HAP-1 (cell line): ENCODE measurements around the gene AKIRIN2.
"Not testable (repeated sequence)": the region's sequence is repeated elsewhere in the genome, so short reads cannot be mapped to it uniquely, and the experiment has no call there.

Experiments
- DNase-seq, 2 experiments: peaks; one replicate each; pipeline ENCODE4 v3.0.0-alpha.2; 2016 to 2020; ENCODE audit warnings: low spot score in 2 of 2
- H3K27me3 ChIP-seq: fragments of 250-450 bp; sonication (Bioruptor Pico); 2 replicates; pipeline ENCODE4 v1.5.1; 2020; ENCODE audit warnings: low read depth, mild to moderate bottlenecking, moderate library complexity
- H3K36me3 ChIP-seq: fragments of 250-450 bp; sonication (Bioruptor Pico); replicated peaks from 2 replicates; pipeline ENCODE4 v1.5.1; 2020; ENCODE audit warnings: mild to moderate bottlenecking
- H3K4me1 ChIP-seq: fragments of 250-450 bp; sonication (Bioruptor Pico); 2 replicates; pipeline ENCODE4 v1.5.1; 2020; ENCODE audit warnings: mild to moderate bottlenecking
- H3K4me3 ChIP-seq: fragments of 250-450 bp; sonication (Bioruptor Pico); 2 replicates; pipeline ENCODE4 v1.5.1; 2020; ENCODE audit warnings: mild to moderate bottlenecking, moderate library complexity
- H3K9me3 ChIP-seq: fragments of 250-450 bp; sonication (Bioruptor Pico); 2 replicates; pipeline ENCODE4 v1.5.1; 2020; ENCODE audit warnings: mild to moderate bottlenecking, moderate library complexity
- in situ Hi-C: fragments of 300-500 bp; cut with MboI; formaldehyde crosslinking; loops from 3 replicates; pipeline ENCODE4 v1.14.3; 2020; ENCODE audit warnings: low sequenced_read_pairs, inconsistent platforms, mixed read lengths

AKIRIN2 gene

GRCh38 chr6:87687893-87688292 is 14.1 kb downstream of the AKIRIN2 start:
- H3K36me3 ChIP-seq, DNase-seq, H3K4me1 ChIP-seq, in situ Hi-C loops, H3K9me3 ChIP-seq, H3K4me3 ChIP-seq, H3K27me3 ChIP-seq: not testable (repeated sequence)

GRCh38 chr6:87687296-87687695 is 14.7 kb downstream of the AKIRIN2 start:
- Histone ChIP-seq H3K27me3 (no peaks in the 10 kb centered on the region), H3K9me3 (no peaks in the 10 kb centered on the region), H3K4me3 (no peak overlapping the region), H3K4me1 (peaks cover 10% of the 10 kb centered on the region), H3K36me3 (no peaks in the 10 kb centered on the region)
- no peak for DNase-seq
- in situ Hi-C loops = no loop called here

GRCh38 chr6:87686636-87687205 is 15.3 kb downstream of the AKIRIN2 start:
- peaks cover 16% of the 10 kb centered on the region for H3K4me1 ChIP-seq
- H3K9me3 ChIP-seq, H3K4me3 ChIP-seq, in situ Hi-C loops, H3K27me3 ChIP-seq, H3K36me3 ChIP-seq, DNase-seq: not testable (repeated sequence)

- Histone ChIP-seq H3K9me3 (no peaks in the 10 kb centered on the region), H3K36me3 (peaks cover 13% of the 10 kb centered on the region), H3K4me1 (peaks cover 21% of the 10 kb centered on the region), H3K4me3 (no peak overlapping the region), H3K27me3 (no peaks in the 10 kb centered on the region)
- in situ Hi-C loops = no loop called here
- no peak for DNase-seq
These were observed 17.0 kb downstream of the AKIRIN2 start for GRCh38 chr6:87684895-87685654.

- peaks cover 21% of the 10 kb centered on the region for H3K4me1 ChIP-seq
- peaks cover 21% of the 10 kb centered on the region for H3K36me3 ChIP-seq
- in situ Hi-C loops = no loop called here
- no peaks in the 10 kb centered on the region for H3K27me3 ChIP-seq
- no peaks in the 10 kb centered on the region for H3K9me3 ChIP-seq
- no peak for DNase-seq
- no peak overlapping the region for H3K4me3 ChIP-seq
These were observed 18.1 kb downstream of the AKIRIN2 start for GRCh38 chr6:87683890-87684289.

GRCh38 chr6:87682310-87682709 is 19.7 kb downstream of the AKIRIN2 start:
- no peak overlapping the region for H3K4me3 ChIP-seq
- peaks cover 36% of the 10 kb centered on the region for H3K36me3 ChIP-seq
- in situ Hi-C loops = no loop called here
- DNase-seq = no peak
- peaks cover 21% of the 10 kb centered on the region for H3K4me1 ChIP-seq
- no peaks in the 10 kb centered on the region for H3K27me3 ChIP-seq
- no peaks in the 10 kb centered on the region for H3K9me3 ChIP-seq

- no peak for DNase-seq
- Histone ChIP-seq H3K4me1 (peaks cover 6% of the 10 kb centered on the region; the same call in 1 of the 2 replicates), H3K9me3 (no peaks in the 10 kb centered on the region), H3K4me3 (no peak overlapping the region), H3K27me3 (no peaks in the 10 kb centered on the region), H3K36me3 (peaks cover 59% of the 10 kb centered on the region)
- in situ Hi-C loops = no loop called here
These were observed 26.9 kb downstream of the AKIRIN2 start for GRCh38 chr6:87675004-87675681.

- peaks cover 58% of the 10 kb centered on the region for H3K36me3 ChIP-seq
- in situ Hi-C loops = no loop called here
These were observed 27.7 kb downstream of the AKIRIN2 start for GRCh38 chr6:87674290-87674689.

GRCh38 chr6:87673237-87673636 is 28.8 kb downstream of the AKIRIN2 start:
- DNase-seq = no peak
- Histone ChIP-seq H3K27me3 (no peaks in the 10 kb centered on the region), H3K4me1 (peaks cover 6% of the 10 kb centered on the region; the same call in 1 of the 2 replicates), H3K36me3 (peaks cover 62% of the 10 kb centered on the region), H3K4me3 (no peak overlapping the region), H3K9me3 (no peaks in the 10 kb centered on the region)
- in situ Hi-C loops = no loop called here

More at GRCh38 chr6:87674290-87674689, 27.7 kb downstream of the AKIRIN2 start:
- H3K9me3 ChIP-seq = no peaks in the 10 kb centered on the region
- H3K27me3 ChIP-seq = no peaks in the 10 kb centered on the region
- peaks cover 6% of the 10 kb centered on the region; the same call in 1 of the 2 replicates for H3K4me1 ChIP-seq
- H3K4me3 ChIP-seq = no peak overlapping the region
- no peak for DNase-seq

GRCh38 chr6:87672641-87673040 is 29.4 kb downstream of the AKIRIN2 start:
- Histone ChIP-seq H3K9me3 (no peaks in the 10 kb centered on the region), H3K36me3 (peaks cover 60% of the 10 kb centered on the region), H3K4me1 (peaks cover 6% of the 10 kb centered on the region; the same call in 1 of the 2 replicates), H3K27me3 (no peaks in the 10 kb centered on the region), H3K4me3 (no peak overlapping the region)
- no peak for DNase-seq
- in situ Hi-C loops = no loop called here

GRCh38 chr6:87671555-87672029 is 30.4 kb downstream of the AKIRIN2 start:
- H3K36me3 ChIP-seq = peaks cover 64% of the 10 kb centered on the region
- no peak for DNase-seq
- no peaks in the 10 kb centered on the region for H3K27me3 ChIP-seq
- in situ Hi-C loops = no loop called here
- peaks cover 6% of the 10 kb centered on the region; the same call in 1 of the 2 replicates for H3K4me1 ChIP-seq
- no peaks in the 10 kb centered on the region for H3K9me3 ChIP-seq
- no peak overlapping the region for H3K4me3 ChIP-seq

GRCh38 chr6:87670707-87671106 is 31.3 kb downstream of the AKIRIN2 start:
- H3K4me3 ChIP-seq = no peak overlapping the region
- in situ Hi-C loops = no loop called here

GRCh38 chr6:87669051-87669450 is 33.0 kb downstream of the AKIRIN2 start:
- H3K9me3 ChIP-seq = no peaks in the 10 kb centered on the region
- in situ Hi-C loops = no loop called here
- H3K27me3 ChIP-seq = no peaks in the 10 kb centered on the region
- H3K4me3 ChIP-seq = no peak overlapping the region
- DNase-seq = no peak
- peaks cover 67% of the 10 kb centered on the region for H3K36me3 ChIP-seq
- no peaks in the 10 kb centered on the region for H3K4me1 ChIP-seq

More at GRCh38 chr6:87670707-87671106, 31.3 kb downstream of the AKIRIN2 start:
- Histone ChIP-seq H3K9me3 (no peaks in the 10 kb centered on the region), H3K27me3 (no peaks in the 10 kb centered on the region), H3K4me1 (peaks cover 5% of the 10 kb centered on the region; the same call in 1 of the 2 replicates), H3K36me3 (peaks cover 63% of the 10 kb centered on the region)
- no peak for DNase-seq

- no peak for DNase-seq
- Histone ChIP-seq H3K4me3 (no peak overlapping the region), H3K36me3 (peaks cover 59% of the 10 kb centered on the region), H3K27me3 (no peaks in the 10 kb centered on the region), H3K9me3 (no peaks in the 10 kb centered on the region), H3K4me1 (no peaks in the 10 kb centered on the region)
- in situ Hi-C loops = no loop called here
These were observed 34.0 kb downstream of the AKIRIN2 start for GRCh38 chr6:87668013-87668412.
